Measurements from ENCODE around the gene RYR2.
"Not testable (repeated sequence)": the region's sequence is repeated elsewhere in the genome, so short reads cannot be mapped to it uniquely, and the experiment has no call there.

Gene RYR2

GRCh38 chr1:237838904-237839534, 797.0 kb downstream of the RYR2 start:
- Histone ChIP-seq H3K27me3 (ENCODE audit: control insufficient read depth in 1 of 2, insufficient read depth in 2 of 2, low read length in 2 of 2) (no peaks in the 10 kb centered on the region), H3K4me1 (ENCODE audit: control insufficient read depth in 1 of 2, insufficient read depth in 2 of 2, low read length in 2 of 2) (no peaks in the 10 kb centered on the region), H3K4me3 (ENCODE audit: low read depth in 1 of 2, low read length in 2 of 2) (no peak overlapping the region), H3K36me3 (ENCODE audit: control insufficient read depth in 1 of 2, insufficient read depth in 2 of 2, low read length in 2 of 2) (no peaks in the 10 kb centered on the region), H3K9ac (ENCODE audit: low read depth in 1 of 2, low read length in 2 of 2) (no peak overlapping the region), H3K27ac (ENCODE audit: low read depth, low read length) (no peak overlapping the region), H3K9me3 (ENCODE audit: control insufficient read depth in 1 of 2, low read length in 2 of 2) (no peaks in the 10 kb centered on the region)

GRCh38 chr1:237841485-237841884, 799.5 kb downstream of the RYR2 start:
- no peaks in the 10 kb centered on the region for H3K27me3 ChIP-seq (ENCODE audit: control insufficient read depth in 1 of 2, insufficient read depth in 2 of 2, low read length in 2 of 2)
- no peak overlapping the region for H3K4me3 ChIP-seq (ENCODE audit: low read depth in 1 of 2, low read length in 2 of 2)

GRCh38 chr1:237843516-237843915, 801.5 kb downstream of the RYR2 start:
- not testable (repeated sequence) for H3K9ac ChIP-seq (ENCODE audit: low read depth in 1 of 2, low read length in 2 of 2); H3K36me3 ChIP-seq (ENCODE audit: control insufficient read depth in 1 of 2, insufficient read depth in 2 of 2, low read length in 2 of 2); H3K27me3 ChIP-seq (ENCODE audit: control insufficient read depth in 1 of 2, insufficient read depth in 2 of 2, low read length in 2 of 2)

More at GRCh38 chr1:237841485-237841884, 799.5 kb downstream of the RYR2 start:
- Histone ChIP-seq H3K36me3 (ENCODE audit: control insufficient read depth in 1 of 2, insufficient read depth in 2 of 2, low read length in 2 of 2) (no peaks in the 10 kb centered on the region), H3K27ac (ENCODE audit: low read depth, low read length) (no peak overlapping the region), H3K9me3 (ENCODE audit: control insufficient read depth in 1 of 2, low read length in 2 of 2) (no peaks in the 10 kb centered on the region), H3K4me1 (ENCODE audit: control insufficient read depth in 1 of 2, insufficient read depth in 2 of 2, low read length in 2 of 2) (no peaks in the 10 kb centered on the region), H3K9ac (ENCODE audit: low read depth in 1 of 2, low read length in 2 of 2) (no peak overlapping the region)

GRCh38 chr1:237851210-237851845, 809.3 kb downstream of the RYR2 start:
- Histone ChIP-seq H3K4me1 (ENCODE audit: control insufficient read depth in 1 of 2, insufficient read depth in 2 of 2, low read length in 2 of 2) (no peaks in the 10 kb centered on the region), H3K36me3 (ENCODE audit: control insufficient read depth in 1 of 2, insufficient read depth in 2 of 2, low read length in 2 of 2) (no peaks in the 10 kb centered on the region), H3K27me3 (ENCODE audit: control insufficient read depth in 1 of 2, insufficient read depth in 2 of 2, low read length in 2 of 2) (no peaks in the 10 kb centered on the region), H3K9me3 (ENCODE audit: control insufficient read depth in 1 of 2, low read length in 2 of 2) (no peaks in the 10 kb centered on the region), H3K9ac (ENCODE audit: low read depth in 1 of 2, low read length in 2 of 2) (no peak overlapping the region), H3K4me3 (ENCODE audit: low read depth in 1 of 2, low read length in 2 of 2) (no peak overlapping the region), H3K27ac (ENCODE audit: low read depth, low read length) (no peak overlapping the region)

More at GRCh38 chr1:237843516-237843915, 801.5 kb downstream of the RYR2 start:
- H3K9me3 ChIP-seq (ENCODE audit: control insufficient read depth in 1 of 2, low read length in 2 of 2); H3K4me3 ChIP-seq (ENCODE audit: low read depth in 1 of 2, low read length in 2 of 2); H3K27ac ChIP-seq (ENCODE audit: low read depth, low read length); H3K4me1 ChIP-seq (ENCODE audit: control insufficient read depth in 1 of 2, insufficient read depth in 2 of 2, low read length in 2 of 2): not testable (repeated sequence)

- Histone ChIP-seq H3K9me3 (ENCODE audit: control insufficient read depth in 1 of 2, low read length in 2 of 2) (no peaks in the 10 kb centered on the region), H3K4me1 (ENCODE audit: control insufficient read depth in 1 of 2, insufficient read depth in 2 of 2, low read length in 2 of 2) (no peaks in the 10 kb centered on the region), H3K27ac (ENCODE audit: low read depth, low read length) (no peak overlapping the region), H3K9ac (ENCODE audit: low read depth in 1 of 2, low read length in 2 of 2) (no peak overlapping the region), H3K36me3 (ENCODE audit: control insufficient read depth in 1 of 2, insufficient read depth in 2 of 2, low read length in 2 of 2) (no peaks in the 10 kb centered on the region), H3K27me3 (ENCODE audit: control insufficient read depth in 1 of 2, insufficient read depth in 2 of 2, low read length in 2 of 2) (no peaks in the 10 kb centered on the region), H3K4me3 (ENCODE audit: low read depth in 1 of 2, low read length in 2 of 2) (no peak overlapping the region)
These were observed 810.4 kb downstream of the RYR2 start for GRCh38 chr1:237852342-237852741.

- no peak overlapping the region for H3K4me3 ChIP-seq (ENCODE audit: low read depth in 1 of 2, low read length in 2 of 2)
- no peaks in the 10 kb centered on the region for H3K4me1 ChIP-seq (ENCODE audit: control insufficient read depth in 1 of 2, insufficient read depth in 2 of 2, low read length in 2 of 2)
- H3K36me3 ChIP-seq (ENCODE audit: control insufficient read depth in 1 of 2, insufficient read depth in 2 of 2, low read length in 2 of 2), result no peaks in the 10 kb centered on the region
- H3K27ac ChIP-seq (ENCODE audit: low read depth, low read length), result no peak overlapping the region
- no peaks in the 10 kb centered on the region for H3K27me3 ChIP-seq (ENCODE audit: control insufficient read depth in 1 of 2, insufficient read depth in 2 of 2, low read length in 2 of 2)
- H3K9ac ChIP-seq (ENCODE audit: low read depth in 1 of 2, low read length in 2 of 2), result no peak overlapping the region
- no peaks in the 10 kb centered on the region for H3K9me3 ChIP-seq (ENCODE audit: control insufficient read depth in 1 of 2, low read length in 2 of 2)
These were observed 815.5 kb downstream of the RYR2 start for GRCh38 chr1:237857455-237857854.

- Histone ChIP-seq H3K27me3 (ENCODE audit: control insufficient read depth in 1 of 2, insufficient read depth in 2 of 2, low read length in 2 of 2) (no peaks in the 10 kb centered on the region), H3K4me3 (ENCODE audit: low read depth in 1 of 2, low read length in 2 of 2) (no peak overlapping the region), H3K36me3 (ENCODE audit: control insufficient read depth in 1 of 2, insufficient read depth in 2 of 2, low read length in 2 of 2) (no peaks in the 10 kb centered on the region), H3K27ac (ENCODE audit: low read depth, low read length) (no peak overlapping the region), H3K9me3 (ENCODE audit: control insufficient read depth in 1 of 2, low read length in 2 of 2) (no peaks in the 10 kb centered on the region), H3K9ac (ENCODE audit: low read depth in 1 of 2, low read length in 2 of 2) (no peak overlapping the region), H3K4me1 (ENCODE audit: control insufficient read depth in 1 of 2, insufficient read depth in 2 of 2, low read length in 2 of 2) (no peaks in the 10 kb centered on the region)
These were observed 817.0 kb downstream of the RYR2 start for GRCh38 chr1:237858992-237859391.

GRCh38 chr1:237861944-237862343, 820.0 kb downstream of the RYR2 start:
- Histone ChIP-seq H3K9me3 (ENCODE audit: control insufficient read depth in 1 of 2, low read length in 2 of 2) (no peaks in the 10 kb centered on the region), H3K4me1 (ENCODE audit: control insufficient read depth in 1 of 2, insufficient read depth in 2 of 2, low read length in 2 of 2) (no peaks in the 10 kb centered on the region), H3K27me3 (ENCODE audit: control insufficient read depth in 1 of 2, insufficient read depth in 2 of 2, low read length in 2 of 2) (no peaks in the 10 kb centered on the region), H3K4me3 (ENCODE audit: low read depth in 1 of 2, low read length in 2 of 2) (no peak overlapping the region), H3K36me3 (ENCODE audit: control insufficient read depth in 1 of 2, insufficient read depth in 2 of 2, low read length in 2 of 2) (no peaks in the 10 kb centered on the region), H3K9ac (ENCODE audit: low read depth in 1 of 2, low read length in 2 of 2) (no peak overlapping the region), H3K27ac (ENCODE audit: low read depth, low read length) (no peak overlapping the region)

- Histone ChIP-seq H3K27ac (ENCODE audit: low read depth, low read length) (no peak overlapping the region), H3K27me3 (ENCODE audit: control insufficient read depth in 1 of 2, insufficient read depth in 2 of 2, low read length in 2 of 2) (no peaks in the 10 kb centered on the region), H3K9ac (ENCODE audit: low read depth in 1 of 2, low read length in 2 of 2) (no peak overlapping the region), H3K4me3 (ENCODE audit: low read depth in 1 of 2, low read length in 2 of 2) (no peak overlapping the region), H3K4me1 (ENCODE audit: control insufficient read depth in 1 of 2, insufficient read depth in 2 of 2, low read length in 2 of 2) (no peaks in the 10 kb centered on the region), H3K9me3 (ENCODE audit: control insufficient read depth in 1 of 2, low read length in 2 of 2) (no peaks in the 10 kb centered on the region), H3K36me3 (ENCODE audit: control insufficient read depth in 1 of 2, insufficient read depth in 2 of 2, low read length in 2 of 2) (no peaks in the 10 kb centered on the region)
These were observed 821.2 kb downstream of the RYR2 start for GRCh38 chr1:237863234-237863633.

- Histone ChIP-seq H3K9me3 (ENCODE audit: control insufficient read depth in 1 of 2, low read length in 2 of 2) (no peaks in the 10 kb centered on the region), H3K27me3 (ENCODE audit: control insufficient read depth in 1 of 2, insufficient read depth in 2 of 2, low read length in 2 of 2) (no peaks in the 10 kb centered on the region), H3K4me1 (ENCODE audit: control insufficient read depth in 1 of 2, insufficient read depth in 2 of 2, low read length in 2 of 2) (no peaks in the 10 kb centered on the region), H3K36me3 (ENCODE audit: control insufficient read depth in 1 of 2, insufficient read depth in 2 of 2, low read length in 2 of 2) (no peaks in the 10 kb centered on the region), H3K27ac (ENCODE audit: low read depth, low read length) (no peak overlapping the region), H3K4me3 (ENCODE audit: low read depth in 1 of 2, low read length in 2 of 2) (peak overlapping the region; percentile 10 to 42), H3K9ac (ENCODE audit: low read depth in 1 of 2, low read length in 2 of 2) (no peak overlapping the region)
These were observed 822.6 kb downstream of the RYR2 start for GRCh38 chr1:237864338-237865244.
